Fibroblast of villous mesenchyme (primary cell): ENCODE results near the gene NUP210L. TPM values are rescaled to one million over a fixed set of nuclear protein-coding genes. Genes with fewer than 3 reads are reported as not detected.
"Not testable (repeated sequence)": the region's sequence is repeated elsewhere in the genome, so short reads cannot be mapped to it uniquely, and the experiment has no call there.

Experiments used
- DNase-seq: peaks from one replicate; pipeline ENCODE4 v3.0.0-alpha.2; 2010; ENCODE audit warnings: low read depth
- H3K4me3 ChIP-seq: 2 replicates; pipeline ENCODE4 v1.5.1; 2011; ENCODE audit warnings: low read depth, mild to moderate bottlenecking, low read length
- CTCF ChIP-seq: IDR thresholded peaks from 2 replicates; pipeline ENCODE4 v1.5.1; 2012; ENCODE audit warnings: low read depth, mild to moderate bottlenecking, low read length; ENCODE audit not compliant: insufficient read depth
- total RNA-seq: library from RNA; depleted of rRNA; stranded (reverse); fragments of >200 nt; gene quantifications from 2 replicates; pipeline ENCODE4 v1.2.3, GENCODE V29; 2012

NUP210L gene
- total RNA-seq, 1 donor = under 0.01 TPM

GRCh38 chr1:154142358-154142757, 12.5 kb downstream of the NUP210L start:
- no peak overlapping the region for H3K4me3 ChIP-seq
- DNase-seq = no peak
- no peak for TF ChIP-seq CTCF

- no peak for TF ChIP-seq CTCF
- DNase-seq = peak; percentile 22
- no peak overlapping the region for H3K4me3 ChIP-seq
These were observed 13.6 kb downstream of the NUP210L start for GRCh38 chr1:154141240-154141639.

- H3K4me3 ChIP-seq = no peak overlapping the region
- no peak for TF ChIP-seq CTCF
- DNase-seq = no peak
These were observed 17.0 kb downstream of the NUP210L start for GRCh38 chr1:154137888-154138287.

GRCh38 chr1:154133256-154133655, 21.6 kb downstream of the NUP210L start:
- TF ChIP-seq CTCF = no peak
- no peak overlapping the region for H3K4me3 ChIP-seq
- DNase-seq = no peak

- DNase-seq = no peak
- H3K4me3 ChIP-seq = no peak overlapping the region
- no peak for TF ChIP-seq CTCF
These were observed 25.4 kb downstream of the NUP210L start for GRCh38 chr1:154129391-154129970.

- DNase-seq, H3K4me3 ChIP-seq: not testable (repeated sequence)
These were observed 31.7 kb downstream of the NUP210L start for GRCh38 chr1:154123205-154123604.

GRCh38 chr1:154117642-154118041, 37.2 kb downstream of the NUP210L start:
- no peak for TF ChIP-seq CTCF
- no peak for DNase-seq
- no peak overlapping the region for H3K4me3 ChIP-seq
